K562 (cell line): ENCODE data around the gene SPDEF. TPM values are rescaled to one million over a fixed set of nuclear protein-coding genes. Genes with fewer than 3 reads are reported as not detected.

Experiments used
- ATAC-seq: fragments of 200-7000 bp; cut with Tn5 transposase; 3 replicates; pipeline ENCODE4 v1.9.1; 2020; ENCODE audit warnings: moderate library complexity
- BruUV-seq: library from RNA; stranded (reverse); fragments of 400-500 nt; replicated peaks from 2 replicates; lab custom pipeline; 2021; lab: Mats Ljungman, UMichigan
- CTCF ChIA-PET: fragments of 300-600 bp; formaldehyde crosslinking; extraction: SDS; loops from one replicate; lab custom pipeline; 2021; ENCODE audit warnings: low intra/inter-chr PET ratio; lab: Yijun Ruan, JAX
- POLR2A ChIA-PET: fragments of 300-600, 350-650 bp; sonication (Branson Sonifier 250); formaldehyde crosslinking; extraction: SDS; loops from one replicate; lab custom pipeline; 2021; ENCODE audit warnings: antibody characterized with exemption, inconsistent platforms; lab: Yijun Ruan, JAX
- DNase-seq, 4 experiments: peaks; one replicate each; pipeline versions ENCODE4 v3.0.0 to v3.0.0-alpha.2; 2011 to 2018; ENCODE audit warnings: low spot score in 3 of 4, mixed read lengths in 3 of 4; ENCODE audit errors: extremely low read depth in 1 of 4
- FAIRE-seq: peaks from 2 replicates; lab custom pipeline; 2011; peaks lifted over from hg19 to GRCh38; lab: Jason Lieb, UNC
- H2AFZ ChIP-seq: 2 replicates; pipeline ENCODE4 v1.6.0; 2011; ENCODE audit warnings: low read depth, low read length, control low read depth, inconsistent platforms
- H3K27ac ChIP-seq: fragments of 200-600 bp; 3 replicates; pipeline ENCODE4 v1.8.0; 2011; ENCODE audit warnings: low read depth, mild to moderate bottlenecking, control low read depth, inconsistent platforms, low read length, moderate library complexity, mixed read lengths; ENCODE audit errors: extremely low read depth
- H3K27me3 ChIP-seq, 2 experiments: fragments of 300-600 bp in 1 of 2; 2 replicates in 1 of 2; 3 replicates in 1 of 2; pipeline versions ENCODE4 v1.6.0 to v1.8.0; 2011; ENCODE audit warnings: inconsistent platforms in 2 of 2, low read length in 2 of 2, mild to moderate bottlenecking in 1 of 2, mixed read lengths in 1 of 2, moderate library complexity in 1 of 2; ENCODE audit not compliant: control insufficient read depth in 2 of 2, insufficient read depth in 2 of 2
- H3K36me3 ChIP-seq: fragments of 300-600 bp; 3 replicates; pipeline ENCODE4 v1.8.0; 2011; ENCODE audit warnings: mild to moderate bottlenecking, low read length, inconsistent platforms; ENCODE audit not compliant: control insufficient read depth, insufficient read depth
- H3K4me1 ChIP-seq, 2 experiments: fragments of 200-600 bp in 1 of 2; replicated peaks in 1 of 2; 2 replicates in 1 of 2; 3 replicates in 1 of 2; pipeline versions ENCODE4 v1.5.1 to v1.8.0; 2011; ENCODE audit warnings: inconsistent platforms in 2 of 2, low read length in 2 of 2, mild to moderate bottlenecking in 1 of 2, mixed read lengths in 1 of 2, moderate library complexity in 1 of 2; ENCODE audit not compliant: control insufficient read depth in 2 of 2, insufficient read depth in 2 of 2
- H3K4me2 ChIP-seq: 2 replicates; pipeline ENCODE4 v1.6.1; 2011; ENCODE audit warnings: low read length, control low read depth, inconsistent platforms, mixed read lengths; ENCODE audit not compliant: insufficient read depth
- H3K4me3 ChIP-seq: fragments of 200-600 bp; sonication (generic), shearing (Covaris generic); 2 replicates; pipeline ENCODE4 v1.5.1; 2016; ENCODE audit warnings: control low read depth, inconsistent platforms
- H3K79me2 ChIP-seq: fragments of 200-600 bp; 3 replicates; pipeline ENCODE4 v1.8.0; 2011; ENCODE audit warnings: low read length, inconsistent platforms; ENCODE audit not compliant: control insufficient read depth, insufficient read depth
- H3K9ac ChIP-seq, 2 experiments: 2 replicates each; pipeline versions ENCODE4 v1.6.0 to v1.6.1; 2011; ENCODE audit warnings: low read depth in 2 of 2, low read length in 2 of 2, control low read depth in 1 of 2, inconsistent platforms in 1 of 2, mild to moderate bottlenecking in 1 of 2, mixed read lengths in 1 of 2; ENCODE audit not compliant: insufficient read depth in 1 of 2
- H3K9me1 ChIP-seq: one replicate; pipeline ENCODE4 v1.6.0; 2011; ENCODE audit warnings: inconsistent platforms, mild to moderate bottlenecking, low read length, moderate library complexity; ENCODE audit not compliant: control insufficient read depth, insufficient read depth
- H3K9me3 ChIP-seq: replicated peaks from 2 replicates; pipeline ENCODE4 v1.5.1; 2011; ENCODE audit warnings: low read depth, low read length, inconsistent platforms; ENCODE audit not compliant: control insufficient read depth, insufficient read depth
- H4K20me1 ChIP-seq: replicated peaks from 2 replicates; pipeline ENCODE4 v1.6.1; 2011; ENCODE audit warnings: low read length, inconsistent platforms, mixed read lengths; ENCODE audit not compliant: control insufficient read depth, insufficient read depth
- ARID1B ChIP-seq: fragments of 450-650 bp; IDR thresholded peaks from 2 replicates; pipeline ENCODE4 v1.6.1; 2016; ENCODE audit warnings: antibody characterized with exemption, mild to moderate bottlenecking, inconsistent platforms
- BCL6 ChIP-seq: fragments of 250-450 bp; sonication (Bioruptor Pico); IDR thresholded peaks from 2 replicates; pipeline ENCODE4 v1.4.0; 2020
- CEBPG ChIP-seq, 3 experiments: fragments of 200-800 bp in 1 of 3; sonication (Bioruptor generic) in 1 of 3; sonication (generic) in 1 of 3; formaldehyde crosslinking in 1 of 3; IDR thresholded peaks in 2 of 3; conservative IDR thresholded peaks in 1 of 3; 2 replicates each; pipeline versions ENCODE4 v1.6.1 to v1.8.0; 2016 to 2022; ENCODE audit warnings: missing compliant biosample characterization in 2 of 3, missing genetic modification characterization in 2 of 3, mild to moderate bottlenecking in 1 of 3, missing genetic modification reagents in 1 of 3
- FOXP1 ChIP-seq: sonication (generic); formaldehyde crosslinking; IDR thresholded peaks from 2 replicates; pipeline ENCODE4 v1.8.0; 2022; ENCODE audit warnings: mild to moderate bottlenecking, missing genetic modification reagents
- HSF4 ChIP-seq: fragments of 250-450 bp; sonication (Bioruptor Pico); IDR thresholded peaks from 2 replicates; pipeline ENCODE4 v2.1.2; 2022; ENCODE audit warnings: mild to moderate bottlenecking, moderate library complexity, borderline replicate concordance
- NELFE ChIP-seq: IDR thresholded peaks from 2 replicates; pipeline ENCODE4 v1.6.1; 2011; ENCODE audit warnings: mild to moderate bottlenecking; ENCODE audit not compliant: insufficient read depth, insufficient read length
- RCOR1 ChIP-seq, 2 experiments: IDR thresholded peaks; 2 replicates each; pipeline ENCODE4 v1.6.1; 2012; ENCODE audit warnings: low read depth in 2 of 2, low read length in 2 of 2, borderline replicate concordance in 1 of 2, improper control_type of control experiment in 1 of 2
- TRIM24 ChIP-seq, 2 experiments: fragments of 450-650 bp; IDR thresholded peaks; 2 replicates each; pipeline ENCODE4 v1.6.1; 2016
- TRIM28 ChIP-seq: fragments of 450-650 bp; IDR thresholded peaks from 2 replicates; pipeline ENCODE4 v1.6.1; 2017
- ZNF766 ChIP-seq: fragments of 200-800 bp; sonication (Bioruptor generic); conservative IDR thresholded peaks from 2 replicates; pipeline ENCODE4 v1.6.1; 2016; ENCODE audit warnings: missing genetic modification characterization, missing compliant biosample characterization
- WGBS: fragments of 100-300 bp; shearing (Covaris generic); methylation state at CpG from one replicate; pipeline ENCODE4 v1.1.6; 2016; ENCODE audit warnings: low coverage, mixed read lengths; ENCODE audit not compliant: insufficient coverage; ENCODE audit errors: missing lambda C conversion rate; 5-methylcytosine and 5-hydroxymethylcytosine counted together
- in situ Hi-C: fragments of 300-500 bp; cut with MboI; formaldehyde crosslinking; loops from 4 replicates; pipeline ENCODE4 v1.15.0; 2018; ENCODE audit warnings: inconsistent platforms, mixed read lengths
- intact Hi-C: fragments of 100-400 bp; cut with micrococcal nuclease; formaldehyde crosslinking; loops from 2 replicates; pipeline ENCODE4 v1.14.2; 2022
- polyA plus RNA-seq, 8 experiments: library from polyadenylated mRNA; depleted of rRNA in 4 of 8; stranded (reverse) in 5 of 8; unstranded in 3 of 8; fragments of >200 nt; fragmentation: Nextera tagmentation in 2 of 8; fragmentation: Illumina TruSeq in 1 of 8; extraction: Ambion mirVana in 2 of 8; extraction: Trizol in 1 of 8; gene quantifications; 2 replicates each; pipeline versions ENCODE4 v1.2.1 to v1.2.3, GENCODE V29; 2011 to 2014; ENCODE audit warnings: inconsistent platforms in 1 of 8, missing spikeins in 1 of 8
- total RNA-seq, 7 experiments: library from RNA; depleted of rRNA in 6 of 7; stranded (reverse); fragments of >200 nt in 6 of 7; fragmentation: Illumina TruSeq in 2 of 7; extraction: Trizol in 2 of 7; gene quantifications; 2 replicates each; pipeline versions ENCODE4 v1.2.1 to v1.2.3, GENCODE V29; 2011 to 2021; ENCODE audit warnings: low replicate concordance in 1 of 7
- TF ChIP-seq, protein P1 (sequence below): fragments of 450-650 bp; IDR thresholded peaks from 2 replicates; pipeline ENCODE4 v1.6.1; 2016; ENCODE audit warnings: antibody characterized with exemption
- TF ChIP-seq, protein P2 (sequence below), 2 experiments: fragments of 450-650 bp; formaldehyde crosslinking in 1 of 2; IDR thresholded peaks; 2 replicates each; pipeline versions ENCODE4 v1.4.0 to v1.6.1; 2014 to 2020; ENCODE audit warnings: mild to moderate bottlenecking in 2 of 2, borderline replicate concordance in 1 of 2, low read depth in 1 of 2

The SPDEF gene
- total and polyA plus RNA-seq, 9 of the 15 experiments (the other 6 are each of a cell fraction or from before 2014, with no cell fraction given): 0.04 to 0.12 (median 0.11) TPM; not detected in 5

DNA sequence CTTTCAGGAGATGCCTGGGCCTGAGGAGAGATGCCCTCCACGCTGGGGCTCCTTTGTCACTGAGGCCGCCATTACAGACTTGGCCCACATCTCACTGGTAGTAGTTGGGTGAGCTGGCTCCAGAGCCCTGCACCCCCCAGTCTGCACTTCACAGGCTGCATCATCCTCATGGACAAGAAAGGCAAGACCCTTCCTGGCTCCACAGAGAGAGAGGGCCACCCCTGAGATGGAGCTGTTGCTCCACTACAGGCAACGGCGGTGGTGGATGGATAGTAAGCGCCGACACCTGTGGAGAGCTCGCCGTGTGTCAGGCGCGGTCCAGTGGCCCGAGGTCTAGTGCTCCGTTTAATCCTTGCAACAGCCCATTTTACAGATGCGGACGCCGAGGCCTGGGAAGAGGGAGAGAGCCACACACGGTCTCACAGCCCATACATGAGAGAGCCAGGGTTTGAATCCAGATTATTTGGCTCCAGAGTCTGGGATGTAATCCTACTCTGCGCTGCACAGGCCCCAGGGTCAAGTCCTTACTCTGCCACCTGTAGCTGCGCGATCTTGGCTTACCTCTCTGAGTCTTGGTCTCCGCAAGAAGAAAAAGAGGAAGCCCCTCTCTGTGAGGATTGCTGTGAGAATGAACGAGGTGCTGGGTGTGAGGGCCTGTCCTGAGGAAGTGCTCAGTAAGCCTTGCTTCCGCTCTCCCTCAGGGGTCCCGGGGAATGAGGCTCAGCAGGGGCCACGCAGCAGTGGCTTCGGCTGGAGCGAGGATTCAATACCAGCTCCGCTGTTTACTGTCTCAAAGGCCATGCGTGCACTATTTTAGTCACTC, 34.5 kb downstream of the SPDEF start:
- in situ Hi-C loops: no loop called here
- H2AFZ ChIP-seq: no peak overlapping the region
- H3K9me3 ChIP-seq: no peaks in the 10 kb centered on the region
- no peaks in the 10 kb centered on the region for H3K36me3 ChIP-seq
- DNase-seq (no peak), FAIRE-seq (no peak), ATAC-seq (no peak)
- H3K4me1 ChIP-seq: peaks cover 26 to 37% of the 10 kb centered on the region in 2 experiments
- H3K27me3 ChIP-seq: no peaks in the 10 kb centered on the region
- H3K4me2 ChIP-seq: no peak overlapping the region
- no peak overlapping the region for H3K9ac ChIP-seq
- H3K27ac ChIP-seq: no peak overlapping the region
- H3K79me2 ChIP-seq: no peaks in the 10 kb centered on the region
- ChIA-PET CTCF (no interaction called here), POLR2A (interaction anchor here (0.5 to 1.5 kb wide), 3 partner anchors 9 to 39 kb away, joined by 3 to 6 read pairs (median 3); no protein-coding TSS in a partner anchor)
- no peak overlapping the region for H3K4me3 ChIP-seq
- H4K20me1 ChIP-seq: no peaks in the 10 kb centered on the region
- intact Hi-C loops: no loop called here
- no peaks in the 10 kb centered on the region for H3K9me1 ChIP-seq
- 76% methylated on average over 20 of the region's 28 CpGs for WGBS
- no TSS peak for BruUV-seq
- TF ChIP-seq HSF4 (CRISPR knock-in tag) (no peak), TRIM24 (IDR thresholded peaks at IDR 0.05) (no peak), NELFE (no peak), ARID1B (no peak), CEBPG (CRISPR knock-in tag; IDR thresholded peaks at IDR 0.05) (no peak), CEBPG (tag; conservative IDR thresholded peaks at IDR 0.05 in 1 of 2, IDR thresholded peaks at IDR 0.05 in 1 of 2) (no peak), RCOR1 (IDR thresholded peaks at IDR 0.05; ENCODE audit: borderline replicate concordance in 1 of 2, low read depth in 2 of 2, low read length in 2 of 2) (0 out of 4 replicates have a peak, but pooled peaks of 1 of the 2 experiments have one; percentile 30), ZNF766 (CRISPR knock-in tag) (no peak), FOXP1 (CRISPR knock-in tag) (no peak), BCL6 (no peak), TRIM28 (no peak)
- TF ChIP-seq, protein P1, sequence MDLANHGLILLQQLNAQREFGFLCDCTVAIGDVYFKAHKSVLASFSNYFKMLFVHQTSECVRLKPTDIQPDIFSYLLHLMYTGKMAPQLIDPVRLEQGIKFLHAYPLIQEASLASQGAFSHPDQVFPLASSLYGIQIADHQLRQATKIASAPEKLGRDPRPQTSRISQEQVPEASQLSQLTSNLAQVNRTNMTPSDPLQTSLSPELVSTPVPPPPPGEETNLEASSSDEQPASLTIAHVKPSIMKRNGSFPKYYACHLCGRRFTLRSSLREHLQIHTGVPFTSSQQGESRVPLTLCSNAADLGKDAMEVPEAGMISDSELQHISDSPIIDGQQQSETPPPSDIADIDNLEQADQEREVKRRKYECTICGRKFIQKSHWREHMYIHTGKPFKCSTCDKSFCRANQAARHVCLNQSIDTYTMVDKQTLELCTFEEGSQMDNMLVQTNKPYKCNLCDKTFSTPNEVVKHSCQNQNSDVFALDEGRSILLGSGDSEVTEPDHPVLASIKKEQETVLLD: no peak
- TF ChIP-seq, protein P2, sequence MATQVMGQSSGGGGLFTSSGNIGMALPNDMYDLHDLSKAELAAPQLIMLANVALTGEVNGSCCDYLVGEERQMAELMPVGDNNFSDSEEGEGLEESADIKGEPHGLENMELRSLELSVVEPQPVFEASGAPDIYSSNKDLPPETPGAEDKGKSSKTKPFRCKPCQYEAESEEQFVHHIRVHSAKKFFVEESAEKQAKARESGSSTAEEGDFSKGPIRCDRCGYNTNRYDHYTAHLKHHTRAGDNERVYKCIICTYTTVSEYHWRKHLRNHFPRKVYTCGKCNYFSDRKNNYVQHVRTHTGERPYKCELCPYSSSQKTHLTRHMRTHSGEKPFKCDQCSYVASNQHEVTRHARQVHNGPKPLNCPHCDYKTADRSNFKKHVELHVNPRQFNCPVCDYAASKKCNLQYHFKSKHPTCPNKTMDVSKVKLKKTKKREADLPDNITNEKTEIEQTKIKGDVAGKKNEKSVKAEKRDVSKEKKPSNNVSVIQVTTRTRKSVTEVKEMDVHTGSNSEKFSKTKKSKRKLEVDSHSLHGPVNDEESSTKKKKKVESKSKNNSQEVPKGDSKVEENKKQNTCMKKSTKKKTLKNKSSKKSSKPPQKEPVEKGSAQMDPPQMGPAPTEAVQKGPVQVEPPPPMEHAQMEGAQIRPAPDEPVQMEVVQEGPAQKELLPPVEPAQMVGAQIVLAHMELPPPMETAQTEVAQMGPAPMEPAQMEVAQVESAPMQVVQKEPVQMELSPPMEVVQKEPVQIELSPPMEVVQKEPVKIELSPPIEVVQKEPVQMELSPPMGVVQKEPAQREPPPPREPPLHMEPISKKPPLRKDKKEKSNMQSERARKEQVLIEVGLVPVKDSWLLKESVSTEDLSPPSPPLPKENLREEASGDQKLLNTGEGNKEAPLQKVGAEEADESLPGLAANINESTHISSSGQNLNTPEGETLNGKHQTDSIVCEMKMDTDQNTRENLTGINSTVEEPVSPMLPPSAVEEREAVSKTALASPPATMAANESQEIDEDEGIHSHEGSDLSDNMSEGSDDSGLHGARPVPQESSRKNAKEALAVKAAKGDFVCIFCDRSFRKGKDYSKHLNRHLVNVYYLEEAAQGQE (IDR thresholded peaks at IDR 0.05; ENCODE audit: borderline replicate concordance): no peak
- TF ChIP-seq, protein P2 (CRISPR knock-in tag; IDR thresholded peaks at IDR 0.05; ENCODE audit: low read depth): no peak
